RWPE2 (cell line): ENCODE results near the gene RASA1.

ENCODE experiments used
- ATAC-seq: fragments of 200-7000 bp; cut with Tn5 transposase; 3 replicates; pipeline ENCODE4 v1.9.1; 2021; ENCODE audit warnings: low read depth
- DNase-seq: peaks from one replicate; pipeline ENCODE4 v3.0.0-alpha.2; 2020; ENCODE audit warnings: low spot score
- H3K27ac ChIP-seq: fragments of 450-650 bp; 2 replicates; pipeline ENCODE4 v1.5.1; 2017; ENCODE audit warnings: mild to moderate bottlenecking; ENCODE audit not compliant: poor library complexity, severe bottlenecking
- H3K27me3 ChIP-seq: fragments of 250-450 bp; sonication (Bioruptor Pico); 2 replicates; pipeline ENCODE4 v1.5.1; 2021; ENCODE audit warnings: mild to moderate bottlenecking, moderate library complexity; ENCODE audit not compliant: insufficient read depth, poor library complexity, severe bottlenecking
- H3K36me3 ChIP-seq: fragments of 250-450 bp; sonication (Bioruptor Pico); 2 replicates; pipeline ENCODE4 v1.5.1; 2020; ENCODE audit warnings: low read depth, mild to moderate bottlenecking, moderate library complexity
- H3K4me1 ChIP-seq: fragments of 250-450 bp; sonication (Bioruptor Pico); 2 replicates; pipeline ENCODE4 v1.5.1; 2021; ENCODE audit warnings: mild to moderate bottlenecking, moderate library complexity; ENCODE audit not compliant: insufficient read depth, poor library complexity, severe bottlenecking
- H3K4me3 ChIP-seq: fragments of 250-450 bp; sonication (Bioruptor Pico); 2 replicates; pipeline ENCODE4 v1.5.1; 2021; ENCODE audit warnings: mild to moderate bottlenecking, moderate library complexity; ENCODE audit not compliant: severe bottlenecking
- H3K9me3 ChIP-seq: fragments of 250-450 bp; sonication (Bioruptor Pico); 2 replicates; pipeline ENCODE4 v1.5.1; 2021; ENCODE audit warnings: mild to moderate bottlenecking, moderate library complexity; ENCODE audit not compliant: severe bottlenecking
- TF ChIP-seq, protein P1 (sequence below): fragments of 450-650 bp; IDR thresholded peaks from one replicate; pipeline ENCODE4 v1.5.1; 2017; ENCODE audit warnings: mild to moderate bottlenecking, moderate library complexity; ENCODE audit not compliant: poor library complexity, severe bottlenecking

RASA1 gene

DNA sequence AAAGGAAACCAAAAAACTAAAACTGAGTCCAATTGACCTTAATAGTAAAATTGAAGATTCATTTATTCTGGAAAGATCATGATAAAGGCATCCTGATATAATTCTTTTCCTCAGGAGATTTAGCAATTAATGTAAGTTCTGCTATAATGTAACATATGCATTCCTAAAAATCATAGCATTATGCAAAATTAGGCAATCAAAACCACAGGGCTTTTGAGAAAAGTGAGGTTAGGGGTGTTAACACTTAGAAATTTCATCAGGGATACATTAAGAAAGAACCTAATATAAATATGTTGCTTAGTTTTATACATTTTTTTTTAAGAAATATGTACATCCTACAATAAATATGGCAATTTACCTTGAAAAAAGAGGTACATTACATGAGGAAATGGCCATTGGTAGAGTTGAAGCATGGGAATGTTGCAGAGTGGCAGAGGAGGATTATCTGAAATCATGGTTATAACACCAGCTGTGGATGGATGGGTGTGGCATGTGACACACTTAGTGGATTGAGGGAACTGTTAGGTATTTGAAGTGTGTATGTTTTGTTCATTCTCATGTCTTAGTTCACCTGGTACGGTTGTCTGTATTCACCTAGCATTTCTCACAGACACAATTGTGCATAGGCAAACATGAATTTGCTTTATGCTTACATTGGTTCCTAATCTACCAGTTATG lies 94.0 kb downstream of the RASA1 start:
- peaks cover 71% of the 10 kb centered on the region for H3K36me3 ChIP-seq
- peaks cover 9% of the 10 kb centered on the region for H3K4me1 ChIP-seq
- DNase-seq (no peak), ATAC-seq (peak; percentile 33; the same call in 1 of the 3 replicates)
- H3K9me3 ChIP-seq = no peaks in the 10 kb centered on the region
- H3K4me3 ChIP-seq = no peak overlapping the region
- TF ChIP-seq, protein P1, sequence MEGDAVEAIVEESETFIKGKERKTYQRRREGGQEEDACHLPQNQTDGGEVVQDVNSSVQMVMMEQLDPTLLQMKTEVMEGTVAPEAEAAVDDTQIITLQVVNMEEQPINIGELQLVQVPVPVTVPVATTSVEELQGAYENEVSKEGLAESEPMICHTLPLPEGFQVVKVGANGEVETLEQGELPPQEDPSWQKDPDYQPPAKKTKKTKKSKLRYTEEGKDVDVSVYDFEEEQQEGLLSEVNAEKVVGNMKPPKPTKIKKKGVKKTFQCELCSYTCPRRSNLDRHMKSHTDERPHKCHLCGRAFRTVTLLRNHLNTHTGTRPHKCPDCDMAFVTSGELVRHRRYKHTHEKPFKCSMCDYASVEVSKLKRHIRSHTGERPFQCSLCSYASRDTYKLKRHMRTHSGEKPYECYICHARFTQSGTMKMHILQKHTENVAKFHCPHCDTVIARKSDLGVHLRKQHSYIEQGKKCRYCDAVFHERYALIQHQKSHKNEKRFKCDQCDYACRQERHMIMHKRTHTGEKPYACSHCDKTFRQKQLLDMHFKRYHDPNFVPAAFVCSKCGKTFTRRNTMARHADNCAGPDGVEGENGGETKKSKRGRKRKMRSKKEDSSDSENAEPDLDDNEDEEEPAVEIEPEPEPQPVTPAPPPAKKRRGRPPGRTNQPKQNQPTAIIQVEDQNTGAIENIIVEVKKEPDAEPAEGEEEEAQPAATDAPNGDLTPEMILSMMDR = no peak
- H3K27me3 ChIP-seq = no peaks in the 10 kb centered on the region
- H3K27ac ChIP-seq = no peak overlapping the region

DNA sequence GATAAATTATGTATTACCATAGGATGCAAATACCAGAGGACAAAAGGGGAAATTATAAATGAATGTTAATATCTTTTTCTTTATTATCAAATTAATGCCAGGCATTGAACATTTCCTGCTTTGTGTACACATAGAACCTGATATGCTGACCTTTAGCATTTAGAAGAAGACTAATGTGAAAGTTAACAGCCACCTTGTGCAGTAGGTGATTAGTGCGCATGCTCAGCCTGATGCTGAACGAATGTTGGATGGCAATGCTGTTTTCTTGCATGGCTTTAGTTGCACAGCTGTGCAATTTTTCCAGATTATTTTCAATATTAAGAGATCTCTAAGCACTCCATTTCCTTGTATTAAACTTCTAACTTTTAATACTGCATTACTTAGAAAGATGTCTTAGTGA lies 99.6 kb downstream of the RASA1 start:
- H3K36me3 ChIP-seq = peaks cover 92% of the 10 kb centered on the region
- DNase-seq (no peak), ATAC-seq (no peak)
- TF ChIP-seq, protein P1 = no peak
- no peaks in the 10 kb centered on the region for H3K9me3 ChIP-seq
- H3K27me3 ChIP-seq = no peaks in the 10 kb centered on the region
- H3K4me1 ChIP-seq = no peaks in the 10 kb centered on the region
- no peak overlapping the region for H3K27ac ChIP-seq
- no peak overlapping the region for H3K4me3 ChIP-seq

DNA sequence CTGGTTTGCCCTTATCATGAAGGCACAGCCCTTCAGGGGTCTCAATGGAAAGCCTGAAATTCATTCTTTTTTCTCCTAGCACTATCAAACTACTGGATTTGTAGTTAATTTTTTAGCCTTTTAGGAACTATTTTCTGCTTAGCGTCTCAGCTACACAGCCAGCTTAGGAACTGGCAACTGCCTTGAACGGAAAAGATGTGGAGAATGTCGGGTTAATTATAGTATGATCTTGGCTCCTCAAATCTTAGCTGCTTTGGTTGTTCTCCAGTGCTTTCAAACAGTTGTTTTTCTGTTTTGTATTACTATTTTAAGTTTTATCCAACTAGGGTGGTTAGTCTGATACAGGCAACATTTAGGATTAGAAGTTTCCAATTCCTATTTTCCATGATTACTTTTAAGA lies 100.9 kb downstream of the RASA1 start:
- TF ChIP-seq, protein P1 = no peak
- H3K4me1 ChIP-seq = no peaks in the 10 kb centered on the region
- H3K36me3 ChIP-seq = peaks cover 92% of the 10 kb centered on the region
- ATAC-seq (no peak), DNase-seq (no peak)
- H3K27ac ChIP-seq = no peak overlapping the region
- no peaks in the 10 kb centered on the region for H3K27me3 ChIP-seq
- no peak overlapping the region for H3K4me3 ChIP-seq
- no peaks in the 10 kb centered on the region for H3K9me3 ChIP-seq

DNA sequence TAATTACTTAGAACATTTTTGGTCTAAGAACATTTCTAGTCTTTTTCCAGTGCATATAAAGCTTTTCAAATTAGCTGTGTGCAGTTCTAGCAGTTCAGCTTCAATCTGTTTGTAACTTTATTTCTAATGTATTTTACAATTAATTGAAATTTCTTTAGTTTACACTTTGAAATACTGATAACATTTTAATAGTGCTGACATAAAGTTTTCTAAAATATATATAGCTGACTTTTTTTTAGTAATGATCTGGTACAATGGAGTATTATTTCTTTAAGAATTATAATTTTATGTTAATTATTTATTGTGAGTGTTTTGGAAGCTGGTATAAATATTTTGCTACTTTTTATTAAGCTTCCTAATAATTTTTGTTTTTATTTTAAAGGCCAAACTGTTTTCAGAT lies 101.7 kb downstream of the RASA1 start:
- peaks cover 90% of the 10 kb centered on the region for H3K36me3 ChIP-seq
- ATAC-seq (no peak), DNase-seq (no peak)
- H3K9me3 ChIP-seq = no peaks in the 10 kb centered on the region
- no peaks in the 10 kb centered on the region for H3K4me1 ChIP-seq
- H3K4me3 ChIP-seq = no peak overlapping the region
- H3K27ac ChIP-seq = no peak overlapping the region
- H3K27me3 ChIP-seq = no peaks in the 10 kb centered on the region
- TF ChIP-seq, protein P1 = no peak

DNA sequence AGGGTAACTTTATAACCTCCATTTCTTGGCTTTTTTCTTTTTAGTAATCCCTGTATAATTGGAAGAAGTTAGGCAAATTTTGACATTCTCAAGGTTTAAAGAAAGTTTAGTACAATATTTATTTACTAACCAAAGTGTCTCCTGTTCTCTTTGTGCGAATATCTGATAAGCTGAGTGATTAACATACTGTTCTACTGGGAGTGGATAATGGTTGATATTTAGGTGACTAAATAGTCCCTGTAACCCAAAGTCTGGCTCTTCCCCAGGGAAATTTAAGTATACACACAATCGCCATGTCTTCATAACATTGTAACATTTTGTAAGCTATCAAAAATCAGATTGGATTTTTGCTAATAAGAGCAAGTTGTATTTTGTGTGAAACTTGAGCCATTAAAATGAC lies 105.0 kb downstream of the RASA1 start:
- Histone ChIP-seq H3K4me3 (no peak overlapping the region), H3K36me3 (peaks cover 96% of the 10 kb centered on the region)
- TF ChIP-seq, protein P1 = no peak

More for the DNA sequence above, 105.0 kb downstream of the RASA1 start:
- no peaks in the 10 kb centered on the region for H3K9me3 ChIP-seq
- DNase-seq = no peak
- H3K4me1 ChIP-seq = no peaks in the 10 kb centered on the region
- H3K27ac ChIP-seq = no peak overlapping the region
- no peak for ATAC-seq
- H3K27me3 ChIP-seq = no peaks in the 10 kb centered on the region
